Keratinocyte (primary cell): ENCODE results near the gene STPG4. TPM values are rescaled to one million over a fixed set of nuclear protein-coding genes. Genes with fewer than 3 reads are reported as not detected.

Experiments used
- DNase-seq: peaks from one replicate; pipeline ENCODE4 v3.0.0-alpha.2; 2011; ENCODE audit warnings: low read depth, missing footprints, low spot score
- FAIRE-seq: peaks from 2 replicates; lab custom pipeline; 2011; peaks lifted over from hg19 to GRCh38; lab: Jason Lieb, UNC
- H2AFZ ChIP-seq: 2 replicates; pipeline ENCODE4 v1.6.0; 2012; ENCODE audit warnings: low read length, control low read depth, inconsistent platforms; ENCODE audit not compliant: control insufficient read depth
- H3K27ac ChIP-seq: 2 replicates; pipeline ENCODE4 v1.5.1; 2011; ENCODE audit warnings: low read length; ENCODE audit not compliant: control insufficient read depth, insufficient read depth
- H3K27me3 ChIP-seq: 3 replicates; pipeline ENCODE4 v1.6.0; 2011; ENCODE audit warnings: low read length; ENCODE audit not compliant: control insufficient read depth, insufficient read depth; ENCODE audit errors: extremely low read depth
- H3K36me3 ChIP-seq, 2 experiments: 2 replicates in 1 of 2; 3 replicates in 1 of 2; pipeline ENCODE4 v1.5.1; 2011; ENCODE audit warnings: low read length in 2 of 2, mild to moderate bottlenecking in 1 of 2; ENCODE audit not compliant: control insufficient read depth in 2 of 2, insufficient read depth in 2 of 2; ENCODE audit errors: extremely low read depth in 1 of 2
- H3K4me1 ChIP-seq: 3 replicates; pipeline ENCODE4 v1.5.1; 2011; ENCODE audit warnings: low read length; ENCODE audit not compliant: control insufficient read depth, insufficient read depth; ENCODE audit errors: extremely low read depth
- H3K4me2 ChIP-seq: 3 replicates; pipeline ENCODE4 v1.6.0; 2011; ENCODE audit warnings: low read depth, low read length; ENCODE audit not compliant: control insufficient read depth, insufficient read depth; ENCODE audit errors: extremely low read depth
- H3K4me3 ChIP-seq, 3 experiments: fragments of 200-600 bp in 1 of 3; sonication (generic) in 1 of 3; 2 replicates in 2 of 3; 3 replicates in 1 of 3; pipeline ENCODE4 v1.5.1; 2011 to 2016; ENCODE audit warnings: low read length in 3 of 3, mild to moderate bottlenecking in 3 of 3, control low read depth in 2 of 3, inconsistent platforms in 1 of 3, low read depth in 1 of 3, mixed read lengths in 1 of 3, mixed run types in 1 of 3, moderate library complexity in 1 of 3; ENCODE audit not compliant: control insufficient read depth in 2 of 3, insufficient read depth in 2 of 3; ENCODE audit errors: extremely low read depth in 1 of 3
- H3K79me2 ChIP-seq: 2 replicates; pipeline ENCODE4 v1.6.0; 2012; ENCODE audit warnings: low read length; ENCODE audit not compliant: control insufficient read depth, insufficient read depth
- H3K9ac ChIP-seq: 3 replicates; pipeline ENCODE4 v1.6.0; 2011; ENCODE audit warnings: low read length; ENCODE audit not compliant: control insufficient read depth, insufficient read depth; ENCODE audit errors: extremely low read depth
- H3K9me1 ChIP-seq: 3 replicates; pipeline ENCODE4 v1.6.0; 2011; ENCODE audit warnings: low read length; ENCODE audit not compliant: control insufficient read depth, insufficient read depth; ENCODE audit errors: extremely low read depth
- H3K9me3 ChIP-seq: 2 replicates; pipeline ENCODE4 v1.5.1; 2012; ENCODE audit warnings: low read depth, low read length; ENCODE audit not compliant: control insufficient read depth
- H4K20me1 ChIP-seq: 3 replicates; pipeline ENCODE4 v1.6.0; 2011; ENCODE audit warnings: low read length; ENCODE audit not compliant: control insufficient read depth, insufficient read depth; ENCODE audit errors: extremely low read depth
- EZH2 ChIP-seq: IDR thresholded peaks from one replicate; pipeline ENCODE4 v1.6.1; 2012; ENCODE audit warnings: inconsistent platforms, mild to moderate bottlenecking, low read length, moderate library complexity
- dilution Hi-C: fragments of 300-500 bp; cut with MboI; formaldehyde crosslinking; loops from one replicate; pipeline ENCODE4 v1.7.0; 2020; ENCODE audit warnings: low sequenced_read_pairs; ENCODE audit not compliant: extremely low pct_ligation_motif_present
- polyA plus RNA-seq, 5 experiments: library from polyadenylated mRNA; depleted of rRNA in 3 of 5; stranded (reverse) in 3 of 5; stranded (forward) in 1 of 5; unstranded in 1 of 5; fragments of >200 nt; gene quantifications; 1 replicate in 1 of 5; 2 replicates in 3 of 5; 3 replicates in 1 of 5; pipeline versions ENCODE4 v1.2.1 to v1.2.3, GENCODE V29; 2011 to 2012; ENCODE audit warnings: missing spikeins in 2 of 5, low read depth in 1 of 5, low replicate concordance in 1 of 5
- TF ChIP-seq, protein P1 (sequence below), 3 experiments: IDR thresholded peaks in 1 of 3; conservative IDR thresholded peaks in 1 of 3; optimal IDR thresholded peaks in 1 of 3; 2 replicates in 2 of 3; 3 replicates in 1 of 3; pipeline versions ENCODE3 to v1.5.1; 2011; ENCODE audit warnings: low read length in 3 of 3, mild to moderate bottlenecking in 3 of 3, moderate library complexity in 2 of 3, control low read depth in 1 of 3, inconsistent platforms in 1 of 3; ENCODE audit not compliant: insufficient read depth in 2 of 3; ENCODE audit errors: extremely low read depth in 1 of 3

STPG4 gene
- polyA plus RNA-seq, 1 donor (not counting 4 experiments of a cell fraction or from before 2014, with no cell fraction given), result 0.26 TPM

DNA sequence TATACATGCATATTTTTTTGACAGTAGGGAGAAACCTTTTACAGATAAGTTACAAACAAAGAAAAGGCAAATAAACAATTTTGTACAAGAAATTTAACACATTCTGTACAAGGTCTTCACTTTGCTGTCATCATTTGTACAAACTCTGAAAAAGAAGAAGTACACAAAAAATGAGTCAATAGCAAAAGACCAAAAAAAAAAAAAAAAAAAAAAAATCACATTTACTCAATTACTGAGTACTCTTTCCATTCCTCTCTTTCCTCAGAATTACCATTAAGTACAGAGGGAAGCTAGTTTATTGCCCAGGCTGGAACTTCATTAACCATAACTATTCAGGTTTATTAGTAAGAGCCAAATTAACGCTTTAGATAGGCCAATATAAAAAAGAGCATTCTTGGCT lies 5.6 kb upstream of the STPG4 start:
- Histone ChIP-seq H3K79me2 (peaks cover 36% of the 10 kb centered on the region), H3K36me3 (peaks cover 24 to 45% of the 10 kb centered on the region in 2 experiments), H3K9ac (no peak overlapping the region), H3K4me1 (no peaks in the 10 kb centered on the region), H2AFZ (no peak overlapping the region), H3K9me1 (no peaks in the 10 kb centered on the region), H3K9me3 (no peaks in the 10 kb centered on the region), H3K4me2 (no peak overlapping the region), H3K27me3 (no peaks in the 10 kb centered on the region), H3K4me3 (no peak overlapping the region), H3K27ac (no peak overlapping the region), H4K20me1 (peaks cover 18% of the 10 kb centered on the region)
- no peak for DNase-seq
- dilution Hi-C loops, result no loop called here
- TF ChIP-seq EZH2, result no peak
- TF ChIP-seq, protein P1, sequence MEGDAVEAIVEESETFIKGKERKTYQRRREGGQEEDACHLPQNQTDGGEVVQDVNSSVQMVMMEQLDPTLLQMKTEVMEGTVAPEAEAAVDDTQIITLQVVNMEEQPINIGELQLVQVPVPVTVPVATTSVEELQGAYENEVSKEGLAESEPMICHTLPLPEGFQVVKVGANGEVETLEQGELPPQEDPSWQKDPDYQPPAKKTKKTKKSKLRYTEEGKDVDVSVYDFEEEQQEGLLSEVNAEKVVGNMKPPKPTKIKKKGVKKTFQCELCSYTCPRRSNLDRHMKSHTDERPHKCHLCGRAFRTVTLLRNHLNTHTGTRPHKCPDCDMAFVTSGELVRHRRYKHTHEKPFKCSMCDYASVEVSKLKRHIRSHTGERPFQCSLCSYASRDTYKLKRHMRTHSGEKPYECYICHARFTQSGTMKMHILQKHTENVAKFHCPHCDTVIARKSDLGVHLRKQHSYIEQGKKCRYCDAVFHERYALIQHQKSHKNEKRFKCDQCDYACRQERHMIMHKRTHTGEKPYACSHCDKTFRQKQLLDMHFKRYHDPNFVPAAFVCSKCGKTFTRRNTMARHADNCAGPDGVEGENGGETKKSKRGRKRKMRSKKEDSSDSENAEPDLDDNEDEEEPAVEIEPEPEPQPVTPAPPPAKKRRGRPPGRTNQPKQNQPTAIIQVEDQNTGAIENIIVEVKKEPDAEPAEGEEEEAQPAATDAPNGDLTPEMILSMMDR (optimal IDR thresholded peaks at IDR 0.05 in 1 of 3, IDR thresholded peaks at IDR 0.05 in 1 of 3, conservative IDR thresholded peaks at IDR 0.05 in 1 of 3; ENCODE audit: extremely low read depth in 1 of 3, insufficient read depth in 2 of 3, low read length in 3 of 3), result no peak
- no peak for FAIRE-seq

DNA sequence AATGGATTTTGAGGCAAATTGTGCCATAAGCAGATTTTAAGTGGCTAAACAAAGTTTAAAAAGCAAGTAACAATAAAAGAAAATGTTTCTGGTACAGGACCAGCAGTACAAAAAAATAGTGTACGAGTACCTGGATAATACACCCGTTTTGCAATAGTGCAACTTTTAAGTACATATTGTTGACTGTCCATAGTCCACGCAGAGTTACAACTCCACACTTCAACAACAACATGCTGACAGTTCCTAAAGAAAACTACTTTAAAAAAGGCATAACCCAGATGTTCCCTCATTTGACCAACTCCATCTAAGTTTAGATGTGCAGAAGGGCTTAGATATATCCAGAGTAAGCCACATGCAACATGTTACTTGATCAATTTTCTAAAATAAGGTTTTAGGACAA lies 5.1 kb upstream of the STPG4 start:
- Histone ChIP-seq H3K27me3 (no peaks in the 10 kb centered on the region), H3K4me2 (no peak overlapping the region), H3K27ac (no peak overlapping the region), H2AFZ (no peak overlapping the region), H4K20me1 (peaks cover 15% of the 10 kb centered on the region), H3K4me1 (no peaks in the 10 kb centered on the region), H3K9ac (no peak overlapping the region), H3K9me1 (no peaks in the 10 kb centered on the region), H3K9me3 (no peaks in the 10 kb centered on the region), H3K79me2 (peaks cover 32% of the 10 kb centered on the region), H3K36me3 (peaks cover 23 to 41% of the 10 kb centered on the region in 2 experiments), H3K4me3 (no peak overlapping the region)
- dilution Hi-C loops, result no loop called here
- FAIRE-seq, result no peak
- TF ChIP-seq, protein P1 (optimal IDR thresholded peaks at IDR 0.05 in 1 of 3, IDR thresholded peaks at IDR 0.05 in 1 of 3, conservative IDR thresholded peaks at IDR 0.05 in 1 of 3; ENCODE audit: extremely low read depth in 1 of 3, insufficient read depth in 2 of 3, low read length in 3 of 3), result no peak
- no peak for TF ChIP-seq EZH2
- DNase-seq, result no peak
